Adipocyte (in vitro differentiated cells): ENCODE results near the gene SERPINA7.
"Not testable (repeated sequence)": the region's sequence is repeated elsewhere in the genome, so short reads cannot be mapped to it uniquely, and the experiment has no call there.

ENCODE experiments used
- DNase-seq: peaks from one replicate; pipeline ENCODE4 v3.0.0-alpha.2; 2015; ENCODE audit warnings: low read depth
- H3K27me3 ChIP-seq: replicated peaks from 2 replicates; pipeline ENCODE4 v1.7.0; 2013; ENCODE audit warnings: mild to moderate bottlenecking, low read length, moderate library complexity; ENCODE audit not compliant: control insufficient read depth, insufficient read depth
- H3K36me3 ChIP-seq: 2 replicates; pipeline ENCODE4 v1.7.0; 2013; ENCODE audit warnings: low read length, mild to moderate bottlenecking, moderate library complexity; ENCODE audit not compliant: control insufficient read depth, insufficient read depth, severe bottlenecking
- H3K4me1 ChIP-seq: 2 replicates; pipeline ENCODE4 v1.7.0; 2013; ENCODE audit warnings: mild to moderate bottlenecking, low read length, moderate library complexity; ENCODE audit not compliant: control insufficient read depth, insufficient read depth
- H3K4me3 ChIP-seq: 2 replicates; pipeline ENCODE4 v1.7.0; 2013; ENCODE audit warnings: mild to moderate bottlenecking, low read length, moderate library complexity
- H3K9ac ChIP-seq: 2 replicates; pipeline ENCODE4 v1.7.0; 2013; ENCODE audit warnings: mild to moderate bottlenecking, low read length, moderate library complexity
- H3K9me3 ChIP-seq: 2 replicates; pipeline ENCODE4 v1.7.0; 2013; ENCODE audit warnings: mild to moderate bottlenecking, low read length, moderate library complexity; ENCODE audit not compliant: control insufficient read depth

The SERPINA7 gene

DNA sequence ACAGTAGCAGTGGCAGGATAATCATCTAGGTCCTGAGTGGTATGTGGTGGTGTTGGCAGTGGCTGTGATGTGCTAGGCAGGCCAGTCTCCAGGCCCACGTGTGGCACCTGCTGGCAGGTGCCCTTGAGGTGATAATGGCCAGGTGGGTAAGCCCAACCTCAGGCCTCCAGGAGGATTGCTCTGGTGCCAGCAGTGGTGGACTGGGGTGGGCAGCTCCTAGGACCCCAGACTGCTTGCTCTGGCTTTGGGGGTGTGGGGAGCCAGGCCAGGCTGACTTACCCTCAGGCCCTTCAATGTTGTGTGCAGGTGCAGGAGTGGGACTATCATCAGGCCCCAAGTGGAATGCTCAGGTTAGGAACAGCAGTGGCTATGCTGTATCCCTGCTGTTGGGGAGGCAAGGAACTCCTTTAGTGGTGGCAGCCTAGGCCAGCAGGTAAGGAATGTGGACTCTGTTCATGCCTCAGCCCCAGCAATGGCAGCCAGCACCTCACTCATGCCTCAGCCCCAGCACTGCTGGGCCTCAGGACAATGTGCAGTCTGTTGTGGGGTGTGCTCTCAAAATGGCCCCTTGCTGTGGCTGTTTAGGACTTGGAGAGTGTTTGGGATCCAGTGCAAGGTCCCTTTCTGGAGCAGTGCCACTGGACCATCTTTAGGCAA, 24.3 kb downstream of the SERPINA7 start:
- H3K36me3 ChIP-seq = no peaks in the 10 kb centered on the region
- H3K27me3 ChIP-seq = no peaks in the 10 kb centered on the region
- no peak overlapping the region for H3K9ac ChIP-seq
- DNase-seq = no peak
- H3K4me1 ChIP-seq = no peaks in the 10 kb centered on the region
- H3K9me3 ChIP-seq = peaks cover 43% of the 10 kb centered on the region
- no peak overlapping the region for H3K4me3 ChIP-seq

DNA sequence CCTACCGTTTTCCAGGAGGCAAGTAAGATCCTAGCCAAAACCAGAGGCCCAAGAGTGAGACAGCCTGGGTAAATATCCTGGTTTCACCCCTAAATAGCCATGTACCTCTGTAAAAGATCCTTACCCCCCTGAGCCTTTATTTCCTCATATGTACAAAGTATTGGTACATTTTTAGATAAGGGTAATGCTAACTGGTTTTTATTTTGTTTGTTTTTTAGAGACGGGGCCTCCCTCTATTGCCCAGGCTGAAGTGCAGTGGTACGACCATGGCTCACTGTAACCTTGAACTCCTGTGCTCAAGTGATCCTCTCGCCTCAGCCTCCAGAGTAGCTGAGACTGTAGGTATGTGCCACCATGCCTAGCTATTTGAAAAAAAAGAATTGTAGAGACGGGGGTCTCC, 29.4 kb downstream of the SERPINA7 start:
- H3K36me3 ChIP-seq = no peaks in the 10 kb centered on the region
- no peak overlapping the region for H3K9ac ChIP-seq
- H3K4me3 ChIP-seq = no peak overlapping the region
- no peaks in the 10 kb centered on the region for H3K4me1 ChIP-seq
- H3K9me3 ChIP-seq = peaks cover 40% of the 10 kb centered on the region
- H3K27me3 ChIP-seq = peaks cover 3% of the 10 kb centered on the region
- DNase-seq = no peak

GRCh38 chrX:106007815-106008214, 30.7 kb downstream of the SERPINA7 start:
- Histone ChIP-seq H3K9me3 (peaks cover 38% of the 10 kb centered on the region), H3K27me3 (peaks cover 3% of the 10 kb centered on the region), H3K36me3 (no peaks in the 10 kb centered on the region), H3K4me1 (no peaks in the 10 kb centered on the region), H3K9ac (no peak overlapping the region), H3K4me3 (no peak overlapping the region)
- no peak for DNase-seq

DNA sequence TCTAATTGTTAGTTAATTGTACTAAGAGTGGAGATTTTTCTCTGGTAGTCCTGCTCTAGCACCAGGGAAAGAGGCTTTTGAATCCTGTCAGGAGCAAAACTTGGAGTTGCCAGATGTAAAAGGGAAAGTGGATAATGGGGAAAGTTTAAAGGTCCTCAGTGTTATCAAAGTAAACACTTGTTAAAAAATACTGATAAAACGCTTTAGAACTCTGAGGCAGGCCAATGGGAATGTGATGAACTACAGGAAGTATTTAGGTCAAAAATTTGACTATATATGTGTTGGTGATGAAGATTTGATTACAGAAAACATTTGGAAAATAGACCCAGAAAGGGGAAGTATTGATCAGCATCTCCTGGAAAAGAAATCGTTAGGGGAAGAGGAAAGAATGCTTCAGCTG, 32.8 kb downstream of the SERPINA7 start:
- no peak for DNase-seq
- H3K27me3 ChIP-seq = peaks cover 3% of the 10 kb centered on the region

DNA sequence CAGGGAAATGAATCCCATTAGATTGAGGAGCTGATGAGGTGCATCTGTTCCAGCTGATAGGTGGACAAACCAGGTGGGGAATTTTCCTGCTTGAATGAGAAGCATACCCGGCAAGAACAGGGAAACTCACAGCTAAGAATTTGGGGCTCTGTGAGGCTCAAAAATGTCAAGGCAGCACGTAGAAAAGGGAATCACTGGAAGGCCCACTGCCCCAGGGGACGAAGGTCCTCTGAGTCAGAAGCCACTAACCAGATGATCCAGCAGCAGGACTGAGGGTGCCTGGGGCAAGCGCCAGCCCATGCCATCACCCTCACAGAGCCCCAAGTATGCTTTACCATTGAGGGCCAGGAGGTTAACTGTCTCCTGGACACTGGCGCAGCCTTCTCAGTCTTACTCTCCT, 37.9 kb downstream of the SERPINA7 start:
- H3K9me3 ChIP-seq, H3K4me3 ChIP-seq, H3K36me3 ChIP-seq, H3K27me3 ChIP-seq, H3K9ac ChIP-seq, DNase-seq, H3K4me1 ChIP-seq: not testable (repeated sequence)

More for the DNA sequence above, 32.8 kb downstream of the SERPINA7 start:
- Histone ChIP-seq H3K9ac (no peak overlapping the region), H3K9me3 (peaks cover 18% of the 10 kb centered on the region), H3K4me1 (no peaks in the 10 kb centered on the region), H3K36me3 (no peaks in the 10 kb centered on the region), H3K4me3 (no peak overlapping the region)

DNA sequence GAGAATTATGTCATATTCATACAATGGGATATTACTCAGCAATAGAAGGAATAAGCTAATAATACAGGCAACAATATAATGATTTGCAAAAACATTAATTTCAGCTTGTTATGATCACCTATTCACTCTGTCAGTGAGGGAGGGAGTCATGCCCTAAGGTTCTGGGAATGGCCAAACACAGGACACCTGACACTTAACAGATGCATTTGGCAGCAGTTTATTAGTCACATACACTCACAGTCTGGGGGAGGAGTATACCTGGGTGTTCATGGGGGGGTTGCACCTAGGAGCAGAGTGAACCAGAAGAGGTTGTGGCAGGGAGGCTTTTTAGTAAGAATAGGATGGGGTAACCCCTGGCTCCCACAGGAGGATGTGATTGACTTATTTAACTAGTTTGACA, 38.3 kb downstream of the SERPINA7 start:
- no peak overlapping the region for H3K9ac ChIP-seq
- no peaks in the 10 kb centered on the region for H3K4me1 ChIP-seq
- peaks cover 4% of the 10 kb centered on the region for H3K9me3 ChIP-seq
- no peak for DNase-seq
- H3K4me3 ChIP-seq = no peak overlapping the region
- peaks cover 8% of the 10 kb centered on the region for H3K27me3 ChIP-seq
- no peaks in the 10 kb centered on the region for H3K36me3 ChIP-seq

DNA sequence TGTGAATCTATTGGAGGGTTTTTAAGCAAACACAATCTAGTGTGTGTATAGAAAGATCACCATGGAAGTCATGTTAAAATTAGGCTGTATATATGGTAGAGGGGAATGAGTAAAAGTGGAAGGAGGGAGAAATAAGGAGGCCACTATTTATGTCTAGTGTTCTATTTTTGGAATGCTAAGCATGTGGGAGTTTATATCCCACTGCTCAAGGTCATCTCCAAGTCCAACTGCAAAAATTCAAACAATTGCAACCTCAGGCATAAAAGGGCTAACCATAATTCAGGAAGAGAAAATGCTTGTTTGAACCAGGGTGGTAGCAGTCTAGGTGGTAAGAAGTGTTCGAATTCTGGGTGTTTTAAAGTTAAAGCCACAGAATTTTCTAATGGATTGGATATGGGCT, 39.2 kb downstream of the SERPINA7 start:
- no peaks in the 10 kb centered on the region for H3K36me3 ChIP-seq
- peaks cover 7% of the 10 kb centered on the region for H3K27me3 ChIP-seq
- no peaks in the 10 kb centered on the region for H3K4me1 ChIP-seq
- H3K4me3 ChIP-seq = no peak overlapping the region
- H3K9ac ChIP-seq = no peak overlapping the region
- no peaks in the 10 kb centered on the region for H3K9me3 ChIP-seq
- no peak for DNase-seq

DNA sequence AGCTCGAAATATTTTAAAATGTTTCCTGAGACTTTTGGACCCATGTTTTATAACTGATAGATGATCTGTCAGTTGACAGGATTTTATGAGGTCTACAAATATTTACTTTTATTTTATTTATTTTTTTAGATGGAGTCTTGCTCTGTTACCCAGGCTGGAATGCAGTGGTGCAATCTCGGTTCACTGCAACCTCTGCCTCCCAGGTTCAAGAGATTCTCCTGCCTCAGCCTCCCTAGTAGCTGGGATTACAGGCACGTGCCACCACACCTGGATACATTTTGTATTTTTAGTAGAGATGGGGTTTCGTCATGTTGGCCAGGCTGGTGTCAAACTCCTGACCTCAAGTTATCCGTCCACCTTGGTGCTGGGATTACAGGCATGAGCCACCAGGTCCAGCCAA, 50.0 kb downstream of the SERPINA7 start:
- not testable (repeated sequence) for H3K27me3 ChIP-seq, H3K9me3 ChIP-seq, H3K4me3 ChIP-seq, H3K9ac ChIP-seq, H3K4me1 ChIP-seq, DNase-seq, H3K36me3 ChIP-seq
